Mesendoderm (in vitro differentiated cells): ENCODE results near the gene LCT.
A peak's percentile ranks its signal among the peaks of the same experiment; 100 is the strongest.

Experiments
- DNase-seq: peaks from one replicate; pipeline ENCODE4 v3.0.0; 2013
- H2AK5ac ChIP-seq: 2 replicates; pipeline ENCODE4 v1.6.1; 2013; ENCODE audit warnings: low read length, inconsistent platforms
- H2BK120ac ChIP-seq: 2 replicates; pipeline ENCODE4 v1.6.1; 2013; ENCODE audit warnings: low read depth, mild to moderate bottlenecking, low read length, moderate library complexity, mixed read lengths
- H2BK15ac ChIP-seq: replicated peaks from 2 replicates; pipeline ENCODE4 v1.6.1; 2013; ENCODE audit warnings: low read depth, mild to moderate bottlenecking, moderate library complexity
- H2BK5ac ChIP-seq: 2 replicates; pipeline ENCODE4 v1.6.1; 2013; ENCODE audit warnings: low read length, inconsistent platforms
- H3K18ac ChIP-seq: 2 replicates; pipeline ENCODE4 v1.6.1; 2013; ENCODE audit warnings: mild to moderate bottlenecking, low read length, mixed read lengths
- H3K23ac ChIP-seq: one replicate; pipeline ENCODE4 v1.6.1; 2013; ENCODE audit warnings: low read length
- H3K27ac ChIP-seq: 2 replicates; pipeline ENCODE4 v1.5.1; 2013; ENCODE audit warnings: low read depth, mild to moderate bottlenecking, inconsistent platforms, low read length, moderate library complexity
- H3K27me3 ChIP-seq: 2 replicates; pipeline ENCODE4 v1.6.1; 2013; ENCODE audit warnings: low read length, control low read depth, mild to moderate bottlenecking, inconsistent platforms; ENCODE audit not compliant: insufficient read depth, poor library complexity
- H3K36me3 ChIP-seq: 2 replicates; pipeline ENCODE4 v1.6.1; 2013; ENCODE audit warnings: low read length, inconsistent platforms; ENCODE audit not compliant: control insufficient read depth, insufficient read depth
- H3K4ac ChIP-seq: one replicate; pipeline ENCODE4 v1.6.1; 2013; ENCODE audit warnings: low read depth, mild to moderate bottlenecking, low read length, moderate library complexity
- H3K4me1 ChIP-seq: 2 replicates; pipeline ENCODE4 v1.6.1; 2013; ENCODE audit warnings: low read depth, low read length, inconsistent platforms; ENCODE audit not compliant: control insufficient read depth
- H3K4me2 ChIP-seq: 2 replicates; pipeline ENCODE4 v1.6.1; 2013; ENCODE audit warnings: low read length
- H3K4me3 ChIP-seq: 2 replicates; pipeline ENCODE4 v1.5.1; 2013; ENCODE audit warnings: mild to moderate bottlenecking, low read length
- H3K56ac ChIP-seq: one replicate; pipeline ENCODE4 v1.6.1; 2013; ENCODE audit warnings: low read length
- H3K79me1 ChIP-seq: 2 replicates; pipeline ENCODE4 v1.6.1; 2013; ENCODE audit warnings: low read length, inconsistent platforms
- H3K79me2 ChIP-seq: 2 replicates; pipeline ENCODE4 v1.6.1; 2013; ENCODE audit warnings: mild to moderate bottlenecking, low read length; ENCODE audit not compliant: control insufficient read depth, insufficient read depth
- H3K9ac ChIP-seq: 2 replicates; pipeline ENCODE4 v1.6.1; 2013; ENCODE audit warnings: low read length, inconsistent platforms
- H4K5ac ChIP-seq: one replicate; pipeline ENCODE4 v1.6.1; 2013; ENCODE audit warnings: low read length
- H4K8ac ChIP-seq: one replicate; pipeline ENCODE4 v1.6.1; 2013; ENCODE audit warnings: low read depth, mild to moderate bottlenecking, control low read depth, low read length, moderate library complexity
- WGBS: extraction: QIAGEN DNeasy Blood & Tissue Kit; methylation state at CpG from one replicate; pipeline ENCODE4 v1.1.7; 2013; ENCODE audit warnings: low lambda C conversion rate, missing lambda C conversion rate; ENCODE audit not compliant: insufficient coverage; ENCODE audit errors: extremely low coverage; 5-methylcytosine and 5-hydroxymethylcytosine counted together

LCT gene

DNA sequence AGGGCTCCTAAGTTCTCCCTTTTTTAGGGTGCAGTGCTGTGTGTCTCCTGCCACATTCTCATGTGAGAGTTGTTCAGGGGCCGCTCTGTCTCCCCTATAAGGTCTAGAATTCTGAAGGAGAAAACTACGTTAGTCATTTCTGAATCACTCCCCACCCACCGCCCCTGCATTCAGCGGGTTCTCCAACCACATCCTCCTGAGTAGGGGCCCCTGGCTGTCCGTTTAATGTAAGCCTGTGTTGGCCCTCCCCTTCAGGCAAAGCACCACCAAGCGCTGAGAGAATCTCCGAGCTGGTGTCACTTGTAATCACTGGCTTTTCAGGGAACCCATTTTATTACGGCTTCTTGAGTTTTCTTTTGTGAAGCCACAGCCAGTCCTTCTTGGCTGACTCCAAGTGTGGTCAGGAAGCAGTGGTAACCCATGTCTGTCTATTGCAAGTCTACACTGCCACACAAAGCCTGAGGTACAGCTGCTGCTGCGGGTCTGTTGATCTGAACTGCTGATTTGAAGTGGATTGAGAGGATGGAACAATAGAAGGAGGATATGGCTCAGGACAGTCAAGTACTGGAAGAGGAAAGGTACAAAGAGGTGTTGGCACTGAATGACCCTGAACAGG lies 16.9 kb downstream of the LCT start:
- no peak overlapping the region for H4K5ac ChIP-seq
- no CpG with 5 or more reads among the region's 9 CpGs for WGBS
- no peak overlapping the region for H2AK5ac ChIP-seq

DNA sequence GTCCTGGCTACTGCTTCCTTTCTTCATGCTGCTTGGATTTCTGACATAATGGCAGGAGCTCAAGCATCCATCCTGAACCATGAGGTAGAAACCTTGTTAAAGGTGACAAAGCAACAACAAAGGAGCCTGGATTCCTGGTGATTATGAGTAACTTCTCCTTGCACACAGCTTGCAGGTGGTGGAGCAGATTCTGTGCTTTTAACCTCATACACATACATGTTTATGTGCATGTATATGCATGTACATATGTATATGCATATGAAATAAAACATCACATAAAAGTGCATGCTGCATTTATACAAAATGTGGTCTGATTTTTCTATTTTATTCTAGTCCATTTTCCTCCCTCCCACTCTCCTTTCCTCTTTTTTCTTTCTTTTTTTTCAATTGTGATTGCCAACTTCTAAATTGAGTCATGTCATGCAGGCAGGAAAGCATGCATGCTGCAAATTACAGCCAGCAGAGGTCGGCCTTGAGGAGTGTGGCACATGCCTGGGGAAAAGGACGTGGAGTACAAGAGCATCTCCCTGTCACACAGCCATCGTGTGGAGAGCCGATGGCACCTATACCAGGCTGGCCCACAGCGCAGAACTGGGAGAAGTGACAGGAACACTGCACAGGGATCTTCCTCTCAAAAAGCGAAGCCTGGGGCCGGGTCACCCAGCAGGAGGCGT lies 17.9 kb downstream of the LCT start:
- Histone ChIP-seq H3K79me1 (no peaks in the 10 kb centered on the region), H3K27ac (no peak overlapping the region), H3K79me2 (no peaks in the 10 kb centered on the region), H3K4ac (no peak overlapping the region), H3K36me3 (no peaks in the 10 kb centered on the region), H2AK5ac (no peak overlapping the region), H3K18ac (no peak overlapping the region), H3K9ac (no peak overlapping the region), H3K56ac (no peak overlapping the region), H3K4me3 (no peak overlapping the region), H2BK5ac (no peak overlapping the region), H2BK120ac (no peak overlapping the region), H3K4me2 (no peak overlapping the region), H3K27me3 (no peaks in the 10 kb centered on the region), H3K4me1 (no peaks in the 10 kb centered on the region), H3K23ac (no peak overlapping the region), H4K5ac (no peak overlapping the region), H2BK15ac (no peak overlapping the region), H4K8ac (no peak overlapping the region)
- DNase-seq, result peak; percentile 71
- WGBS, result no CpG with 5 or more reads among the region's 8 CpGs

More for the DNA sequence above, 16.9 kb downstream of the LCT start:
- no peak overlapping the region for H3K9ac ChIP-seq
- DNase-seq, result no peak
- no peak overlapping the region for H2BK120ac ChIP-seq
- H3K27ac ChIP-seq, result no peak overlapping the region
- no peak overlapping the region for H3K4me2 ChIP-seq
- no peak overlapping the region for H4K8ac ChIP-seq
- no peaks in the 10 kb centered on the region for H3K27me3 ChIP-seq
- no peaks in the 10 kb centered on the region for H3K4me1 ChIP-seq
- H3K4me3 ChIP-seq, result no peak overlapping the region
- H2BK15ac ChIP-seq, result no peak overlapping the region
- no peaks in the 10 kb centered on the region for H3K36me3 ChIP-seq
- no peak overlapping the region for H3K23ac ChIP-seq
- no peak overlapping the region for H2BK5ac ChIP-seq
- no peak overlapping the region for H3K4ac ChIP-seq
- H3K79me2 ChIP-seq, result no peaks in the 10 kb centered on the region
- H3K56ac ChIP-seq, result no peak overlapping the region
- no peaks in the 10 kb centered on the region for H3K79me1 ChIP-seq
- no peak overlapping the region for H3K18ac ChIP-seq

DNA sequence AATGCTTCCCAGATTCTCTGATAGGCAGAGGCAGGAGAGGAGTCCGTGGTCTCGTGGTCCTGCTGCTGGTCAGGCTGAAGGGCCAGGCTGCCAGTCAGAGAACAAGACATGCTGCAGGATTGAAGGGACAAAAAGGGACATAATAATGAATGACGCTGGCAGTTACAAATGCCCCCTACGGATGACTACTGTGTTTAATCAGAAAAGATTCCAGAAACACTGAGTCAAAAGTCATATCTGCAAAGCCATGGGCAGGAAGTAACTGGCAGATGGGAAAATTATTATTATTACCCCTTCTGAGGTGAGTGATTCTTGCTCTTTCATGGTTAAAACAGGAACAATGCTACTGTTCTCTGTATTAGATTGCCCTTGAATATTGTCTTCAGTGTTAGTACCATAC lies 19.0 kb downstream of the LCT start:
- H3K79me1 ChIP-seq, result no peaks in the 10 kb centered on the region
- H2BK15ac ChIP-seq, result no peak overlapping the region
- no peak overlapping the region for H2BK5ac ChIP-seq
- no peak overlapping the region for H3K9ac ChIP-seq
- no peak overlapping the region for H3K4me3 ChIP-seq
- H3K4ac ChIP-seq, result no peak overlapping the region
- H4K5ac ChIP-seq, result no peak overlapping the region
- H2BK120ac ChIP-seq, result no peak overlapping the region
- H3K18ac ChIP-seq, result no peak overlapping the region
- no peak overlapping the region for H3K4me2 ChIP-seq
- no peaks in the 10 kb centered on the region for H3K36me3 ChIP-seq
- H2AK5ac ChIP-seq, result no peak overlapping the region
- WGBS, result no CpG with 5 or more reads among the region's 4 CpGs
- H3K56ac ChIP-seq, result no peak overlapping the region
- H3K4me1 ChIP-seq, result no peaks in the 10 kb centered on the region
- no peak overlapping the region for H3K23ac ChIP-seq
- no peaks in the 10 kb centered on the region for H3K27me3 ChIP-seq
- H3K27ac ChIP-seq, result no peak overlapping the region
- DNase-seq, result no peak
- no peak overlapping the region for H4K8ac ChIP-seq
- no peaks in the 10 kb centered on the region for H3K79me2 ChIP-seq

DNA sequence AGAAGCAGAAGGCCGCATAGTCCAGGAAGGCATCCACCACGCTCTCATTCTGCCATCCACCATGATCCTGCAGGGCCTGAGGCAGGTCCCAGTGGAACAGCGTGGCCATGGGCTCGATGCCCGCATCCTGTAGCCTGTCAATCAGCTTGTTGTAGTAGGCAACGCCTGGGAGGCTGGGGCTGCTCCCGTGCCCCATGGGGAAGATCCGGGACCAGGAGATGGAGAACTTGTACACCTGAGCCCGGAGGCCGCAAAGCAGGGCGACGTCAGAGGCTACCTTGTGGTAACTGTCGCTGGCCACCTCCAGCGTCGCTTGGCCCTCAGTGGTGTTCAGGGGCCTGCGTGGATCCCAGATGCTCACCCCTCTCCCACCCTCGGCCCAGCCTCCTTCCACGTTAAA lies 19.5 kb downstream of the LCT start:
- no peak overlapping the region for H3K56ac ChIP-seq
- WGBS, result no CpG with 5 or more reads among the region's 18 CpGs
- no peak overlapping the region for H3K9ac ChIP-seq
- no peak overlapping the region for H2AK5ac ChIP-seq
- H2BK120ac ChIP-seq, result no peak overlapping the region
- H3K79me2 ChIP-seq, result no peaks in the 10 kb centered on the region
- no peak overlapping the region for H3K23ac ChIP-seq
- no peak overlapping the region for H4K8ac ChIP-seq
- H3K4me2 ChIP-seq, result no peak overlapping the region
- no peak overlapping the region for H4K5ac ChIP-seq
- H3K27ac ChIP-seq, result no peak overlapping the region
- no peaks in the 10 kb centered on the region for H3K79me1 ChIP-seq
- DNase-seq, result no peak
- H2BK15ac ChIP-seq, result no peak overlapping the region
- H2BK5ac ChIP-seq, result no peak overlapping the region
- H3K4me1 ChIP-seq, result no peaks in the 10 kb centered on the region
- no peak overlapping the region for H3K18ac ChIP-seq
- H3K4ac ChIP-seq, result no peak overlapping the region
- H3K4me3 ChIP-seq, result no peak overlapping the region
- no peaks in the 10 kb centered on the region for H3K36me3 ChIP-seq
- no peaks in the 10 kb centered on the region for H3K27me3 ChIP-seq

DNA sequence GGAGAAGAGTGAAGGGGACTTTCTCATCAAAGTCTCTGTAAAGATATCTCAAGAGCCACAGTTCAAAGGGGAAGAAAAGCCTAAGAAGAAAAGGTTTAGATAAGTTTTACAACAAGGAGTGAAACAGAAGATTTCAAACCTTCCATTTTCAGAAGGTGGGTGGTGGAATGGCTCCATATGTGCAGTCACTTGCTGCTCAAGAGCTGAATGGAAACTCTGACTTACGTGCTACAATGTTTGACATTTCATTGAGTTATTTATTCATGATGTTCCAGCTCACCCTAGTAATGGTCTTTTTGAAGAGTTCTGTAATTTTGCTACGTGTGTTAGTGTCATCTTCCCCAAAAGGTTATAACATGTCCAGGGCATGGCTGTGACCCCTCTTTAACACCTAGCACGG lies 21.7 kb downstream of the LCT start:
- H2BK5ac ChIP-seq, result no peak overlapping the region
- H2BK15ac ChIP-seq, result no peak overlapping the region
- no peak overlapping the region for H3K23ac ChIP-seq
- no peaks in the 10 kb centered on the region for H3K4me1 ChIP-seq
- no peaks in the 10 kb centered on the region for H3K79me2 ChIP-seq
- no peak overlapping the region for H3K27ac ChIP-seq
- H4K8ac ChIP-seq, result no peak overlapping the region
- no peak overlapping the region for H2AK5ac ChIP-seq
- H3K4ac ChIP-seq, result no peak overlapping the region
- no peak overlapping the region for H3K18ac ChIP-seq
- no peak overlapping the region for H3K56ac ChIP-seq
- no peak overlapping the region for H2BK120ac ChIP-seq
- no peaks in the 10 kb centered on the region for H3K27me3 ChIP-seq
- no peaks in the 10 kb centered on the region for H3K36me3 ChIP-seq
- H4K5ac ChIP-seq, result no peak overlapping the region
- DNase-seq, result no peak
- no peak overlapping the region for H3K4me2 ChIP-seq
- no peak overlapping the region for H3K4me3 ChIP-seq
- H3K79me1 ChIP-seq, result no peaks in the 10 kb centered on the region
- no peak overlapping the region for H3K9ac ChIP-seq
- WGBS, result no CpG with 5 or more reads among the region's 3 CpGs
